HEK293 (cell line): Measurements from ENCODE around the gene ARL15.

Source experiments
- BCL11A ChIP-seq: fragments of 450-650 bp; formaldehyde crosslinking; IDR thresholded peaks from 2 replicates; pipeline ENCODE4 v1.5.1; 2016; ENCODE audit warnings: low read depth, missing biosample characterization, missing genetic modification characterization
- EGR2 ChIP-seq: fragments of 450-650 bp; formaldehyde crosslinking; IDR thresholded peaks from 2 replicates; pipeline ENCODE4 v1.5.1; 2016; ENCODE audit warnings: low read depth, missing biosample characterization, missing genetic modification characterization
- FEZF1 ChIP-seq: fragments of 450-650 bp; formaldehyde crosslinking; IDR thresholded peaks from 2 replicates; pipeline ENCODE4 v1.5.1; 2016; ENCODE audit warnings: missing biosample characterization, missing genetic modification characterization
- GLIS1 ChIP-seq: fragments of 450-650 bp; formaldehyde crosslinking; IDR thresholded peaks from 2 replicates; pipeline ENCODE4 v1.5.1; 2016; ENCODE audit warnings: missing biosample characterization, missing genetic modification characterization
- GLIS2 ChIP-seq: fragments of 450-650 bp; formaldehyde crosslinking; IDR thresholded peaks from 2 replicates; pipeline ENCODE4 v1.5.1; 2016; ENCODE audit warnings: missing biosample characterization, missing genetic modification characterization
- MYNN ChIP-seq: fragments of 450-650 bp; formaldehyde crosslinking; IDR thresholded peaks from 2 replicates; pipeline ENCODE4 v1.5.1; 2016; ENCODE audit warnings: missing biosample characterization, missing genetic modification characterization, borderline replicate concordance
- SCRT2 ChIP-seq: fragments of 450-650 bp; formaldehyde crosslinking; IDR thresholded peaks from 2 replicates; pipeline ENCODE4 v1.5.1; 2016; ENCODE audit warnings: missing biosample characterization, missing genetic modification characterization
- SETDB1 ChIP-seq: IDR thresholded peaks from one replicate; pipeline ENCODE4 v1.6.1; 2017; ENCODE audit warnings: mild to moderate bottlenecking, low read length, moderate library complexity, mixed read lengths; ENCODE audit not compliant: insufficient read length
- SP2 ChIP-seq: fragments of 450-650 bp; formaldehyde crosslinking; IDR thresholded peaks from 2 replicates; pipeline ENCODE4 v1.5.1; 2016; ENCODE audit warnings: missing biosample characterization, missing genetic modification characterization
- YY2 ChIP-seq: fragments of 450-650 bp; formaldehyde crosslinking; IDR thresholded peaks from 2 replicates; pipeline ENCODE4 v1.5.1; 2016; ENCODE audit warnings: missing biosample characterization, missing genetic modification characterization
- ZBTB17 ChIP-seq: fragments of 450-650 bp; formaldehyde crosslinking; IDR thresholded peaks from 2 replicates; pipeline ENCODE4 v1.5.1; 2016; ENCODE audit warnings: missing biosample characterization, missing genetic modification characterization
- ZNF146 ChIP-seq: fragments of 450-650 bp; formaldehyde crosslinking; IDR thresholded peaks from 2 replicates; pipeline ENCODE4 v1.5.1; 2016; ENCODE audit warnings: missing biosample characterization, missing genetic modification characterization
- ZNF157 ChIP-seq: fragments of 450-650 bp; formaldehyde crosslinking; IDR thresholded peaks from 2 replicates; pipeline ENCODE4 v1.5.1; 2016; ENCODE audit warnings: missing biosample characterization, missing genetic modification characterization
- ZNF248 ChIP-seq: fragments of 450-650 bp; formaldehyde crosslinking; IDR thresholded peaks from 2 replicates; pipeline ENCODE4 v1.5.1; 2017; ENCODE audit warnings: missing biosample characterization, missing genetic modification characterization
- ZNF324 ChIP-seq: fragments of 450-650 bp; formaldehyde crosslinking; IDR thresholded peaks from 2 replicates; pipeline ENCODE4 v1.5.1; 2016; ENCODE audit warnings: missing biosample characterization, missing genetic modification characterization
- ZNF354C ChIP-seq: fragments of 450-650 bp; formaldehyde crosslinking; IDR thresholded peaks from 2 replicates; pipeline ENCODE4 v1.5.1; 2016; ENCODE audit warnings: missing biosample characterization, missing genetic modification characterization, low read depth, borderline replicate concordance
- ZNF366 ChIP-seq: fragments of 450-650 bp; formaldehyde crosslinking; conservative IDR thresholded peaks from 2 replicates; pipeline ENCODE4 v1.5.1; 2016; ENCODE audit warnings: missing biosample characterization, missing genetic modification characterization
- ZNF391 ChIP-seq: fragments of 450-650 bp; formaldehyde crosslinking; IDR thresholded peaks from 2 replicates; pipeline ENCODE4 v1.5.1; 2016; ENCODE audit warnings: low read depth, missing biosample characterization, missing genetic modification characterization, borderline replicate concordance
- ZNF548 ChIP-seq: fragments of 450-650 bp; formaldehyde crosslinking; IDR thresholded peaks from 2 replicates; pipeline ENCODE4 v1.5.1; 2016; ENCODE audit warnings: missing biosample characterization, missing genetic modification characterization
- ZNF560 ChIP-seq: fragments of 450-650 bp; formaldehyde crosslinking; IDR thresholded peaks from 2 replicates; pipeline ENCODE4 v1.5.1; 2017; ENCODE audit warnings: missing biosample characterization, missing genetic modification characterization, borderline replicate concordance
- ZNF654 ChIP-seq: fragments of 450-650 bp; formaldehyde crosslinking; IDR thresholded peaks from 2 replicates; pipeline ENCODE4 v1.5.1; 2016; ENCODE audit warnings: low read depth, missing biosample characterization, missing genetic modification characterization
- ZNF670 ChIP-seq: fragments of 450-650 bp; formaldehyde crosslinking; IDR thresholded peaks from 2 replicates; pipeline ENCODE4 v1.5.1; 2016; ENCODE audit warnings: missing biosample characterization, missing genetic modification characterization, low read depth
- ZSCAN23 ChIP-seq: fragments of 450-650 bp; formaldehyde crosslinking; IDR thresholded peaks from 2 replicates; pipeline ENCODE4 v1.5.1; 2016; ENCODE audit warnings: missing biosample characterization, missing genetic modification characterization
- TF ChIP-seq, protein P1 (sequence below): fragments of 450-650 bp; formaldehyde crosslinking; IDR thresholded peaks from 2 replicates; pipeline ENCODE4 v1.5.1; 2016; ENCODE audit warnings: missing biosample characterization, missing genetic modification characterization
- TF ChIP-seq, protein P2 (sequence below): fragments of 450-650 bp; formaldehyde crosslinking; IDR thresholded peaks from 2 replicates; pipeline ENCODE4 v1.5.1; 2016; ENCODE audit warnings: missing biosample characterization, missing genetic modification characterization
- TF ChIP-seq, protein P3 (sequence below): fragments of 450-650 bp; formaldehyde crosslinking; IDR thresholded peaks from 2 replicates; pipeline ENCODE4 v1.5.1; 2016; ENCODE audit warnings: missing biosample characterization, missing genetic modification characterization
- TF ChIP-seq, protein P4 (sequence below): fragments of 450-650 bp; formaldehyde crosslinking; IDR thresholded peaks from 2 replicates; pipeline ENCODE4 v1.5.1; 2017; ENCODE audit warnings: missing biosample characterization, missing genetic modification characterization
- TF ChIP-seq, protein P5 (sequence below): fragments of 450-650 bp; formaldehyde crosslinking; IDR thresholded peaks from 2 replicates; pipeline ENCODE4 v1.5.1; 2016; ENCODE audit warnings: missing biosample characterization, missing genetic modification characterization
- TF ChIP-seq, protein P6 (sequence below): fragments of 450-650 bp; formaldehyde crosslinking; IDR thresholded peaks from 2 replicates; pipeline ENCODE4 v1.5.1; 2016; ENCODE audit warnings: missing biosample characterization, missing genetic modification characterization

Gene ARL15

DNA sequence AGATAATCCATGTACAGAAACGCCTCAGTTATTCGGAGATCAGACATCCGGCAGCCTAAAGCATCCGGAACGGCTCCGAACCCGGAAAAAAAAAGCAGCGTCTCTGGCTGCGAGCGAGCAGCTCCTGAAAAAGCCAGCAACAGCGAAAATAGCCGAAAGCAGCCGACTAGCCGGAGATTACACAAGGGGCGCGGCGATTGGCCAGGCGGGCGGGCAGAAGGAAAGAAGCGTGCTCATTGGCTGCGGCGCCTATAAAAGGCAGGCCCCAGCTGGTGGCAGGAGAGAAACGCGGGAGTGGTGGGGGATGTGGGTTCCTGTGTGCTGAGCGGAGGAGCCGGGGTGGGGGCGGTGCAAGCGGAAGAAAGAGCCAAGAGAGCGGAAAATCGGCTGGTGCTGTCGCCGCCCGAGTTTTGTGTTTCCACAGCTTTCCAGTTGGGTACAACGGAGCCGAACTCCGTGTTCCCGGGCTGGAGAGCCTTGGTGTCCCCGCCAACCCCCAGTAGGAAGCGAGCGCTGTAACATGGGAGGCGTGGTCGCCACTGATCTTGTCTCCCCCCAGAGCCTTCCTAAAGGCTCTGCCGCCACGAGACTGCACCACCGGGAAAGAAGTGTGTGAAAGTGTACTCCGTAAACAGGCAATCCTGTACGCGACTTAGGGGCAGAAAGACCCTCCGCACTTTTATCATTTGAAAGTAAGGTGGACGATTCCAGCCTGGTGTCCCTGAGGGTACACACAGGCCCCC lies at the start of gene ARL15 (continued):
- peak; percentile 90; the same call in 1 of the 2 replicates for TF ChIP-seq ZNF391 (tag by site-specific recombination)
- no peak for TF ChIP-seq ZNF157 (tag by site-specific recombination)
- peak; percentile 79; the same call in 1 of the 2 replicates for TF ChIP-seq ZSCAN23
- TF ChIP-seq SCRT2 (tag by site-specific recombination), result no peak
- TF ChIP-seq SETDB1, result no peak
- peak; percentile 99 for TF ChIP-seq FEZF1 (tag by site-specific recombination)
- TF ChIP-seq ZNF146, result peak; percentile 31; the same call in 1 of the 2 replicates
- TF ChIP-seq ZNF324 (tag by site-specific recombination), result peak; percentile 38; the same call in 1 of the 2 replicates
- TF ChIP-seq ZNF654 (tag by site-specific recombination), result no peak; the same call in 1 of the 2 replicates
- TF ChIP-seq, protein P1, sequence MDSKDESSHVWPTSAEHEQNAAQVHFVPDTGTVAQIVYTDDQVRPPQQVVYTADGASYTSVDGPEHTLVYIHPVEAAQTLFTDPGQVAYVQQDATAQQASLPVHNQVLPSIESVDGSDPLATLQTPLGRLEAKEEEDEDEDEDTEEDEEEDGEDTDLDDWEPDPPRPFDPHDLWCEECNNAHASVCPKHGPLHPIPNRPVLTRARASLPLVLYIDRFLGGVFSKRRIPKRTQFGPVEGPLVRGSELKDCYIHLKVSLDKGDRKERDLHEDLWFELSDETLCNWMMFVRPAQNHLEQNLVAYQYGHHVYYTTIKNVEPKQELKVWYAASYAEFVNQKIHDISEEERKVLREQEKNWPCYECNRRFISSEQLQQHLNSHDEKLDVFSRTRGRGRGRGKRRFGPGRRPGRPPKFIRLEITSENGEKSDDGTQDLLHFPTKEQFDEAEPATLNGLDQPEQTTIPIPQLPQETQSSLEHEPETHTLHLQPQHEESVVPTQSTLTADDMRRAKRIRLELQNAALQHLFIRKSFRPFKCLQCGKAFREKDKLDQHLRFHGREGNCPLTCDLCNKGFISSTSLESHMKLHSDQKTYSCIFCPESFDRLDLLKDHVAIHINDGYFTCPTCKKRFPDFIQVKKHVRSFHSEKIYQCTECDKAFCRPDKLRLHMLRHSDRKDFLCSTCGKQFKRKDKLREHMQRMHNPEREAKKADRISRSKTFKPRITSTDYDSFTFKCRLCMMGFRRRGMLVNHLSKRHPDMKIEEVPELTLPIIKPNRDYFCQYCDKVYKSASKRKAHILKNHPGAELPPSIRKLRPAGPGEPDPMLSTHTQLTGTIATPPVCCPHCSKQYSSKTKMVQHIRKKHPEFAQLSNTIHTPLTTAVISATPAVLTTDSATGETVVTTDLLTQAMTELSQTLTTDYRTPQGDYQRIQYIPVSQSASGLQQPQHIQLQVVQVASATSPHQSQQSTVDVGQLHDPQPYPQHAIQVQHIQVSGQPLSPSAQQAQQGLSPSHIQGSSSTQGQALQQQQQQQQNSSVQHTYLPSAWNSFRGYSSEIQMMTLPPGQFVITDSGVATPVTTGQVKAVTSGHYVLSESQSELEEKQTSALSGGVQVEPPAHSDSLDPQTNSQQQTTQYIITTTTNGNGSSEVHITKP (tag by site-specific recombination), result peak; percentile 97
- TF ChIP-seq ZNF560, result no peak
- TF ChIP-seq GLIS1 (tag by site-specific recombination), result peak; percentile 47; the same call in 1 of the 2 replicates
- TF ChIP-seq MYNN (tag by site-specific recombination), result no peak
- TF ChIP-seq ZNF548 (tag by site-specific recombination), result no peak
- TF ChIP-seq EGR2 (tag by site-specific recombination), result peak; percentile 82
- no peak for TF ChIP-seq ZNF248 (tag by site-specific recombination)
- peak; percentile 40; the same call in 1 of the 2 replicates for TF ChIP-seq ZBTB17 (tag by site-specific recombination)
- TF ChIP-seq ZNF366 (tag by site-specific recombination), result peak; percentile 75
- TF ChIP-seq, protein P2, sequence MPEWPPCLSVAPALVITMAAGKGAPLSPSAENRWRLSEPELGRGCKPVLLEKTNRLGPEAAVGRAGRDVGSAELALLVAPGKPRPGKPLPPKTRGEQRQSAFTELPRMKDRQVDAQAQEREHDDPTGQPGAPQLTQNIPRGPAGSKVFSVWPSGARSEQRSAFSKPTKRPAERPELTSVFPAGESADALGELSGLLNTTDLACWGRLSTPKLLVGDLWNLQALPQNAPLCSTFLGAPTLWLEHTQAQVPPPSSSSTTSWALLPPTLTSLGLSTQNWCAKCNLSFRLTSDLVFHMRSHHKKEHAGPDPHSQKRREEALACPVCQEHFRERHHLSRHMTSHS (tag by site-specific recombination), result no peak
- peak; percentile 75 for TF ChIP-seq SP2
- TF ChIP-seq, protein P3, sequence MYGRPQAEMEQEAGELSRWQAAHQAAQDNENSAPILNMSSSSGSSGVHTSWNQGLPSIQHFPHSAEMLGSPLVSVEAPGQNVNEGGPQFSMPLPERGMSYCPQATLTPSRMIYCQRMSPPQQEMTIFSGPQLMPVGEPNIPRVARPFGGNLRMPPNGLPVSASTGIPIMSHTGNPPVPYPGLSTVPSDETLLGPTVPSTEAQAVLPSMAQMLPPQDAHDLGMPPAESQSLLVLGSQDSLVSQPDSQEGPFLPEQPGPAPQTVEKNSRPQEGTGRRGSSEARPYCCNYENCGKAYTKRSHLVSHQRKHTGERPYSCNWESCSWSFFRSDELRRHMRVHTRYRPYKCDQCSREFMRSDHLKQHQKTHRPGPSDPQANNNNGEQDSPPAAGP (tag by site-specific recombination), result peak; percentile 85
- TF ChIP-seq, protein P4, sequence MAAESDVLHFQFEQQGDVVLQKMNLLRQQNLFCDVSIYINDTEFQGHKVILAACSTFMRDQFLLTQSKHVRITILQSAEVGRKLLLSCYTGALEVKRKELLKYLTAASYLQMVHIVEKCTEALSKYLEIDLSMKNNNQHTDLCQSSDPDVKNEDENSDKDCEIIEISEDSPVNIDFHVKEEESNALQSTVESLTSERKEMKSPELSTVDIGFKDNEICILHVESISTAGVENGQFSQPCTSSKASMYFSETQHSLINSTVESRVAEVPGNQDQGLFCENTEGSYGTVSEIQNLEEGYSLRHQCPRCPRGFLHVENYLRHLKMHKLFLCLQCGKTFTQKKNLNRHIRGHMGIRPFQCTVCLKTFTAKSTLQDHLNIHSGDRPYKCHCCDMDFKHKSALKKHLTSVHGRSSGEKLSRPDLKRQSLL, result no peak
- no peak for TF ChIP-seq ZNF354C (tag by site-specific recombination)
- no peak for TF ChIP-seq BCL11A (tag by site-specific recombination)
- TF ChIP-seq, protein P5, sequence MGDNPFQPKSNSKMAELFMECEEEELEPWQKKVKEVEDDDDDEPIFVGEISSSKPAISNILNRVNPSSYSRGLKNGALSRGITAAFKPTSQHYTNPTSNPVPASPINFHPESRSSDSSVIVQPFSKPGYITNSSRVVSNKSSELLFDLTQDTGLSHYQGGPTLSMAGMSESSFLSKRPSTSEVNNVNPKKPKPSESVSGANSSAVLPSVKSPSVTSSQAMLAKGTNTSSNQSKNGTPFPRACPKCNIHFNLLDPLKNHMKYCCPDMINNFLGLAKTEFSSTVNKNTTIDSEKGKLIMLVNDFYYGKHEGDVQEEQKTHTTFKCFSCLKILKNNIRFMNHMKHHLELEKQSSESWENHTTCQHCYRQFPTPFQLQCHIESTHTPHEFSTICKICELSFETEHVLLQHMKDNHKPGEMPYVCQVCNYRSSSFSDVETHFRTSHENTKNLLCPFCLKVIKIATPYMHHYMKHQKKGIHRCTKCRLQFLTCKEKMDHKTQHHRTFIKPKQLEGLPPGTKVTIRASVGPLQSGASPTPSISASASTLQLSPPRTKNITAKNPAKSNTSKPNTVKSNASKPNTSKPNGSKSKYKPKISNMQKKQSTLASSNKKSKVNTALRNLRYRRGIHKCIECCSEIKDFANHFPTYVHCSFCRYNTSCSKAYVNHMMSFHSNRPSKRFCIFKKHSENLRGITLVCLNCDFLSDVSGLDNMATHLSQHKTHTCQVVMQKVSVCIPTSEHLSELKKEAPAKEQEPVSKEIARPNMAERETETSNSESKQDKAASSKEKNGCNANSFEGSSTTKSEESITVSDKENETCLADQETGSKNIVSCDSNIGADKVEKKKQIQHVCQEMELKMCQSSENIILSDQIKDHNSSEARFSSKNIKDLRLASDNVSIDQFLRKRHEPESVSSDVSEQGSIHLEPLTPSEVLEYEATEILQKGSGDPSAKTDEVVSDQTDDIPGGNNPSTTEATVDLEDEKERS (tag by site-specific recombination), result no peak
- no peak for TF ChIP-seq ZNF670 (tag by site-specific recombination)
- TF ChIP-seq YY2 (tag by site-specific recombination), result 0 out of 2 replicates have a peak, but pooled peaks have one; percentile 11
- peak; percentile 90 for TF ChIP-seq GLIS2 (tag by site-specific recombination)
- TF ChIP-seq, protein P6, sequence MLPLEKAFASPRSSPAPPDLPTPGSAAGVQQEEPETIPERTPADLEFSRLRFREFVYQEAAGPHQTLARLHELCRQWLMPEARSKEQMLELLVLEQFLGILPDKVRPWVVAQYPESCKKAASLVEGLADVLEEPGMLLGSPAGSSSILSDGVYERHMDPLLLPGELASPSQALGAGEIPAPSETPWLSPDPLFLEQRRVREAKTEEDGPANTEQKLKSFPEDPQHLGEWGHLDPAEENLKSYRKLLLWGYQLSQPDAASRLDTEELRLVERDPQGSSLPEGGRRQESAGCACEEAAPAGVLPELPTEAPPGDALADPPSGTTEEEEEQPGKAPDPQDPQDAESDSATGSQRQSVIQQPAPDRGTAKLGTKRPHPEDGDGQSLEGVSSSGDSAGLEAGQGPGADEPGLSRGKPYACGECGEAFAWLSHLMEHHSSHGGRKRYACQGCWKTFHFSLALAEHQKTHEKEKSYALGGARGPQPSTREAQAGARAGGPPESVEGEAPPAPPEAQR (tag by site-specific recombination), result no peak
